T47D (cell line): ENCODE results near the gene MAPRE3.

Experiments
- DNase-seq, 2 experiments: peaks; one replicate each; pipeline versions ENCODE4 v3.0.0 to v3.0.0-alpha.2; 2011 to 2012; ENCODE audit warnings: low read depth in 1 of 2, low spot score in 1 of 2
- JUND ChIP-seq: IDR thresholded peaks from 2 replicates; pipeline ENCODE4 v1.6.1; 2012; ENCODE audit warnings: low read depth
- in situ Hi-C: cut with HindIII; loops from 2 replicates; pipeline ENCODE4 v1.10.0; 2016; ENCODE audit warnings: low sequenced_read_pairs, low pct_unique_long_range_greater_than_20kb

The MAPRE3 gene

DNA sequence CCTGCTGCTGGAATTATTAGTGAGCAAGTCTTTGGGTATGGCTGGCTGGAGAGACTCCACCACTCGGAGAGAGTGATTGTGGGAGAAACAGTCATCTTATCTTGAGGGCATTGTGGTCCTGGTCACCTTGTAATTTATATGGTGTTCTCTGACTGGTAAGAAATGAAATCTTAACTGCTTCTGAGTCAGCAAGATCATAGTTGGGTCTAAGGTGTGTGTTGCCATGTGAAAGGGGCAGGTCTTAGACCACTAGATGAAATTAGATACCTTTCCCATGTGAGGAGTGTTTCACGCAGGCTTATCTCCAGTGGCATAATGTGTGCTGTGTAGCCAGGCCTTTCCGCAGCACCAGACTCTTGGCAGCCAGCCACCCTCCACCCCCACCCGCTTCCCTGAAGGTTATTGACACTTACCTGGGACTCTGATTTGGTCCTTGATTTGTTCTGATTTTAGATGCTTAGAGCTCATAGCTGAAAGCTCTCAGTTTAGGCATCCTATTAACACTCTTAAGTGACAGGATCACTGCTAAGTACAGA lies 7.7 kb downstream of the MAPRE3 start:
- in situ Hi-C loops, result no loop called here
- TF ChIP-seq JUND, result no peak
- no peak for DNase-seq

- DNase-seq, result no peak
- in situ Hi-C loops, result no loop called here
- TF ChIP-seq JUND, result no peak
Measured at GRCh38 chr2:26979741-26980140, 9.3 kb downstream of the MAPRE3 start.

GRCh38 chr2:26980971-26981370 lies 10.5 kb downstream of the MAPRE3 start:
- in situ Hi-C loops, result no loop called here
- no peak for TF ChIP-seq JUND
- no peak for DNase-seq

DNA sequence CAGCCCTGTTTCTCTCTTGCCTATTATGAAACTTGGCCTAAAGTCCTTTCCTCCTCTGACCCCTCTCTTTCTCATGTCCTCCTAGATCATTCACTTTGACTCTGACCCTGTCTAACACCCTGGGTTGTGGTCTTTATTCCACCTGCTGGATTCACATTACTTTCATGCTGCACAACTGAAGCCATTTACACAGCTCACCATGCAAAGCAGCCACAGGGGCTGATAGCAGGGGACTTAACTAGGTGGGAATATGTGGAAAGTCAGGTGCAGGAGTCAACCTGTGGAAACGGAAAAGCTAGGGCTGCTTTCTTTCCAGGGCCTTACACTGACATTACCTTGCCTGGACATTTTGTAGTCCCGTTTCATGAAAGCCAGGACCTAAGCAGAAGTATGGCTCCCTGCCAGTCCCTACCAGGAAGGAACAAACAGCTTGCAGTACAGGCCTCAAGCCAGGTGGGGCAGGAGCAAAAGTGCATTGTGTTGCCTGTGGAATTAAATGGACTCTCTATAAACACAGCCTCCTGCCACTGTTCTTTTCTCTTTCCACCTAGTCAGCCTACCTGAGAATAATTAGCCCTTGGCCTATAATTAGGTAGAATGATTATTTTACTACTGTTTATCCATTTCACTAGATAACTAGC lies 11.8 kb downstream of the MAPRE3 start:
- in situ Hi-C loops, result no loop called here
- DNase-seq, result peak; percentile 70 to 82
- TF ChIP-seq JUND, result no peak

DNA sequence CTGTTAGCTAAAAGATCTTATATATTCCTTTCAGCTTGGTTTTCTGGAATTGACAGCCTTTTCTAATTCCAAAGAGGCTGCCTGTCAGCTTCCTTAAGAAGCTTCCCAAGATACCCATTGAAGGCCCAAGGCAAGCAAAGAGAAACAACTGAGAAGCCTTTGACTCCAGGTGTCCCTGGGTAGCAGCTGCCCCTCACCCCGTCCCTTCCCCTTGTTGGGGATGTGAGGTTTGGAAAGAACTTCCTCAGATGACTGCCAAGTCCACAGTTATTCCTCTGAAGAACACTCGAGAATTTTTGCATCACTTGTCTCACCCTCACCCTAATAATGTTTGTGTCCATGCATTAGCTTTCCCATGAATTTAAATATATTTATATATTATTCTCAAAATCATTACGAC lies 13.3 kb downstream of the MAPRE3 start:
- no peak for TF ChIP-seq JUND
- DNase-seq, result no peak
- in situ Hi-C loops, result no loop called here

- DNase-seq, result no peak
- TF ChIP-seq JUND, result no peak
- in situ Hi-C loops, result no loop called here
Measured at GRCh38 chr2:26985807-26986206, 15.4 kb downstream of the MAPRE3 start.

DNA sequence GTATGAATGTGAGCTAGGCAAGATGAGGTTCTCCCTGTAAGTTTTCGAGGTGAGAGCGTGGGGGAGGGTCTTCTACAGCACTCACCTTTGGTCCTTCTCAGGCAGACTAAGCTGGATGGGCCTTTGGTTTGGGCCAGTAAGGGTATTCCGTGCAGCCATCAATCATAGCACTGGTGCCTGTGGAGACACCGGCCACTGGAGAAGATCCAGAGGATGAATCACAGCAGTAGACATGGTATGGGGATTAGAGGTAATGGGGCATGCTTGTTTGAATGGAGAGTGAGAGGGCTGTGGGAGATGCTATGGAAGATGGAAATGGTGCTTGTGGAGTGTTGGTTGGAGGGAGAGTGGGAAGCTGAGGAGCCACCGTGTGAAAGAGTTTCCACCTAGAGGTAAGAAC lies 16.1 kb downstream of the MAPRE3 start:
- in situ Hi-C loops, result no loop called here
- TF ChIP-seq JUND, result no peak
- DNase-seq, result no peak

DNA sequence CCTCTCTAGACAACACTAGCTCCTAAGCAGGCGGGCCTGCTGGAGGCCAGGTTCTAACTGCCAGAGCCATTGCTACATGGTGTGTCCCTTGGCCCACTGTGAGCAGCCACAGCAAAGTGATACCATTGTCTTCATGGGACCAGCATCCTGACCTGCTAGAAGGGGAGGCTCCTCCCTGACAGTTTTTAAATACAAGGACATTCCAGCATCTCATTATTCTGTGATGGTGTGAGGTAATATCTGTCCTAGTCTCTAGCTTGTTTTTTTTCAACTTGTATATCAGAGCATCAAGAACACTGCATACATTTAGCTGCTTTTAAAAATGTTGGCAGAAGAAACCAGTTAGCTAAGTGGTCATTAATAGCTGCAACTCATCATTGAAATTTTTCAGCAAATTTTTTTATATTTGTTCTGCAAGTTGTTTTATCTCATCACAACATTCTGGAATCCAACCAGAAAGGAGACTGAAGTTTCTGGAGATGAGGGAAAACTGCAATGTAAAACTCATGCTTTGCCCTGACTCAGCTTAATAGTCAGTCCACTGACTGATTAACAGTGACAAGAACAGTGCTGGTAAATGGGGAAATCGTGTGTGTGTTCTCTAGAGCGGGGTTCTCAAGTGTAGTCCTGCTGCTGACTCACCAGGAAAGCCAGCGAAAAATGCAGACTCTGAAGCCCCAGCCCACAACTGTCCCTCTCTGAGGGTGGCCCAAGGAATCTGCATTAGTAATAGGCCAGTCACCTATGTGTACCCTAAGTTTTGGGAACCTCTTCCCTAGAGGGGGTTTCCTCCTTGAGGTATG lies 17.8 kb downstream of the MAPRE3 start:
- TF ChIP-seq JUND, result no peak
- in situ Hi-C loops, result no loop called here
- DNase-seq, result no peak

DNA sequence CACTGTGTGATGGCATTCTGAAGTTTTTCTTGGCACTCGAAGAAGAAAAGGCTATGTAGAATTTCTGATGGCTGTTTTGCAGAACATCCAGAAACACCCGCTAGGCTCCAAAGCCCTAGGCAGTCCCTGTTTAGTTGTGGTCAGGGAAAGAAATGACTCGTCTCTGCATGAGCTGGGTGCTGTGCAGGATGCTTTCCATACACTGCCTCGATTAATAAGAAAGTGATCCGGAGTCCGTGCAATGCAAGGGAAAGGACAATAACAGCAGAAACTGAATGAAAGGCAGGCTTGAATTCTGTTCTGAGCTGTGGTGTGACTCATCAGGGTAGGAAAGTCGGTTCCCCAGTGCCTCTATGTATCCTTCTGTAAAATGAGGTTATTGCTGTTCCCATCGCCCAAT lies 18.7 kb downstream of the MAPRE3 start:
- in situ Hi-C loops, result no loop called here
- TF ChIP-seq JUND, result no peak
- no peak for DNase-seq

GRCh38 chr2:26991717-26992116 lies 21.3 kb downstream of the MAPRE3 start:
- no peak for TF ChIP-seq JUND
- in situ Hi-C loops, result no loop called here
- no peak for DNase-seq

DNA sequence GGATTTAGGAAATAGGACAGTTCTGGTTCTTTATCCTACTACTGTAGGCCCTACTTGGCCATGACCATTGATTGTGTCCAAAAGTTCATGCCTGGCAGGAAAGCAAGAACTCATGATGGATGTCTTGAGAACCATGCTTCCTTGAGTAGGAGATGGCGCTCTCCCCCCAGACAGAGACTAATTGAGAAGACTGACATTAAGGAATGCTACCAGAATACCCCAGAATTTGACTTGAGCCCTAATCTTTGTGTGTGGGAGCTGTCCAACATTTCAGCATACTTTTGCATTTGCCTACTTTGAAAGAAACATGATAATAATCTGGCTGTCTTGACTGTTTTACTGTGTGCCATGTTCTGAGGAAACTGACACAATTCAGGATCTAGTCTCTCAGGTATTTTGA lies 23.3 kb downstream of the MAPRE3 start:
- in situ Hi-C loops, result no loop called here
- DNase-seq, result peak in 1 of 2 experiments; percentile 55
- TF ChIP-seq JUND, result no peak

DNA sequence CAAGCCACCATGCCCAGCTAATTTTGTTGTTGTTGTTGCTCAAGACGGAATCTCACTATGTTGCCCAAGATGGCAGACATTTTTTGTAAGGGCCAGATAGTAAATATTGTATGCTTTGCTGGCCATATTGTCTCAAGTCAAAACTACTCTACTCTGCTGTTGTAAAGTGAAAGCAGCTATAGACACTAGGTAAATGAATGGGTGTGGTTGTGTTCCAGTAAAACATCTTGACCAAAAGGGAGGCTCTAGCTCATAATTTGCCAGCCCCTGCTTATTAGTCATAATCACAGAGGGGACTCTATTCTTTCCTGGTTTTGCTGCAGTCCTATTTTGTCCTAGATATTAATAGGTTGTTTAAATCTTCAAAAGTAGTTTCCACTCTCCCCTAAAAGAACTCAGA lies 24.5 kb downstream of the MAPRE3 start:
- TF ChIP-seq JUND, result no peak
- DNase-seq, result no peak
- in situ Hi-C loops, result no loop called here

DNA sequence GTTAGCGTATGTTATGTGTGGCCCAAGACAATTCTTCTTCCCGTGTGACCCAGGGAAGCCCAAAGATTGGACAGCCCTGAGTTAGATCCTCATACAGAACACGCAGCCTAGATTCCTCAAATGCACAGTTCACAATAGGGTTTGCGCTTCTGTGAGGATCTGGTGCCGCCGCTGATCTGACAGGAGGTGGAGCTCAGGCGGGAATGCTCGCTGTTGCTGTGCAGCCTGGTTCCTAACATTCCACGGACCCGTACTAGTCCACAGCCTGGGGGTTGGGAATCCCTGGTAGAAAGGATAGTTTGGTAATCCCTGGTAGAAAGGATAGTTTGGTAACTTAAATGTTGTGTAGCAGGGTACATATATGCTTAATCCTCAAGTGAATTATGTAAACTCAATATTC lies 27.0 kb downstream of the MAPRE3 start:
- no peak for DNase-seq
- TF ChIP-seq JUND, result no peak
- in situ Hi-C loops, result no loop called here
